Prostate gland (tissue), 2 donors: ENCODE measurements around the gene DDI1.

Experiments
- CTCF ChIP-seq, 4 experiments: fragments of 200-600 bp in 2 of 4; fragments of 450-650 bp in 2 of 4; sonication (generic) in 2 of 4; IDR thresholded peaks; 1 replicate in 3 of 4; 2 replicates in 1 of 4; pipeline ENCODE4 v1.5.1; 2016 to 2019; ENCODE audit warnings: antibody characterized with exemption in 4 of 4, mild to moderate bottlenecking in 2 of 4, moderate library complexity in 2 of 4
- POLR2A ChIP-seq: fragments of 450-650 bp; IDR thresholded peaks from one replicate; pipeline ENCODE4 v1.6.1; 2016; ENCODE audit warnings: antibody characterized with exemption, mild to moderate bottlenecking
- POLR2AphosphoS5 ChIP-seq: sonication (generic); formaldehyde crosslinking; IDR thresholded peaks from one replicate; pipeline ENCODE4 v1.6.1; 2017; ENCODE audit warnings: antibody characterized with exemption

- TF ChIP-seq CTCF (IDR thresholded peaks at IDR 0.05), result no peak
- TF ChIP-seq POLR2A, result no peak
- no peak for TF ChIP-seq POLR2AphosphoS5
These were observed 24.4 kb downstream of the DDI1 start for GRCh38 chr11:104060820-104061219.
